Measurements from ENCODE around the gene TANC1. TPM values are rescaled to one million over a fixed set of nuclear protein-coding genes. Genes with fewer than 3 reads are reported as not detected.
"Not testable (repeated sequence)": the region's sequence is repeated elsewhere in the genome, so short reads cannot be mapped to it uniquely, and the experiment has no call there.

TANC1 gene
- total RNA-seq, 1 donor from 2014 or later = 36.9 TPM

- Mint-ChIP-seq H3K9me3 (ENCODE audit: unreplicated experiment) (peaks cover 12% of the 10 kb centered on the region), H3K4me3 (ENCODE audit: unreplicated experiment) (no peak overlapping the region), H3K27me3 (ENCODE audit: unreplicated experiment) (no peaks in the 10 kb centered on the region), H3K27ac (ENCODE audit: unreplicated experiment) (peak overlapping the region; percentile 34), H3K36me3 (ENCODE audit: unreplicated experiment) (peaks cover 14% of the 10 kb centered on the region), H3K4me1 (ENCODE audit: unreplicated experiment) (peaks cover 65% of the 10 kb centered on the region)
- TF ChIP-seq CTCF (IDR thresholded peaks at IDR 0.05) = no peak
- DNase-seq (ENCODE audit: extremely low spot score, unreplicated experiment) = no peak
These were observed 125.8 kb downstream of the TANC1 start for GRCh38 chr2:159094173-159094737.

- TF ChIP-seq CTCF (IDR thresholded peaks at IDR 0.05) = no peak
- Mint-ChIP-seq H3K36me3 (ENCODE audit: unreplicated experiment) (peaks cover 16% of the 10 kb centered on the region), H3K27me3 (ENCODE audit: unreplicated experiment) (no peaks in the 10 kb centered on the region), H3K27ac (ENCODE audit: unreplicated experiment) (no peak overlapping the region), H3K4me1 (ENCODE audit: unreplicated experiment) (peaks cover 57% of the 10 kb centered on the region), H3K4me3 (ENCODE audit: unreplicated experiment) (no peak overlapping the region), H3K9me3 (ENCODE audit: unreplicated experiment) (peaks cover 12% of the 10 kb centered on the region)
- no peak for DNase-seq (ENCODE audit: extremely low spot score, unreplicated experiment)
These were observed 127.4 kb downstream of the TANC1 start for GRCh38 chr2:159095813-159096212.

- H3K27me3 Mint-ChIP-seq (ENCODE audit: unreplicated experiment); DNase-seq (ENCODE audit: extremely low spot score, unreplicated experiment); H3K4me3 Mint-ChIP-seq (ENCODE audit: unreplicated experiment): not testable (repeated sequence)
- peaks cover 12% of the 10 kb centered on the region for H3K9me3 Mint-ChIP-seq (ENCODE audit: unreplicated experiment)
- peak overlapping the region; percentile 3 for H3K27ac Mint-ChIP-seq (ENCODE audit: unreplicated experiment)
- H3K36me3 Mint-ChIP-seq (ENCODE audit: unreplicated experiment) = peaks cover 16% of the 10 kb centered on the region
- H3K4me1 Mint-ChIP-seq (ENCODE audit: unreplicated experiment) = peaks cover 52% of the 10 kb centered on the region
These were observed 127.9 kb downstream of the TANC1 start for GRCh38 chr2:159096302-159096855.

- Mint-ChIP-seq H3K4me3 (ENCODE audit: unreplicated experiment) (no peak overlapping the region), H3K4me1 (ENCODE audit: unreplicated experiment) (peaks cover 47% of the 10 kb centered on the region), H3K27me3 (ENCODE audit: unreplicated experiment) (no peaks in the 10 kb centered on the region), H3K36me3 (ENCODE audit: unreplicated experiment) (peaks cover 17% of the 10 kb centered on the region), H3K9me3 (ENCODE audit: unreplicated experiment) (peaks cover 12% of the 10 kb centered on the region), H3K27ac (ENCODE audit: unreplicated experiment) (no peak overlapping the region)
- DNase-seq (ENCODE audit: extremely low spot score, unreplicated experiment) = no peak
- TF ChIP-seq CTCF (IDR thresholded peaks at IDR 0.05) = no peak
These were observed 128.5 kb downstream of the TANC1 start for GRCh38 chr2:159096901-159097300.

- no peak for DNase-seq (ENCODE audit: extremely low spot score, unreplicated experiment)
- TF ChIP-seq CTCF (IDR thresholded peaks at IDR 0.05) = no peak
- Mint-ChIP-seq H3K27me3 (ENCODE audit: unreplicated experiment) (no peaks in the 10 kb centered on the region), H3K4me3 (ENCODE audit: unreplicated experiment) (no peak overlapping the region), H3K9me3 (ENCODE audit: unreplicated experiment) (peaks cover 12% of the 10 kb centered on the region), H3K27ac (ENCODE audit: unreplicated experiment) (peak overlapping the region; percentile 40), H3K36me3 (ENCODE audit: unreplicated experiment) (peaks cover 18% of the 10 kb centered on the region), H3K4me1 (ENCODE audit: unreplicated experiment) (peaks cover 32% of the 10 kb centered on the region)
These were observed 129.9 kb downstream of the TANC1 start for GRCh38 chr2:159098361-159098760.
